ENCODE results near the gene PRKCE. TPM values are rescaled to one million over a fixed set of nuclear protein-coding genes. Genes with fewer than 3 reads are reported as not detected.
A peak's percentile ranks its signal among the peaks of the same experiment; 100 is the strongest.

Gene PRKCE
- polyA plus RNA-seq, 1 experiment, result 16.7 TPM

DNA sequence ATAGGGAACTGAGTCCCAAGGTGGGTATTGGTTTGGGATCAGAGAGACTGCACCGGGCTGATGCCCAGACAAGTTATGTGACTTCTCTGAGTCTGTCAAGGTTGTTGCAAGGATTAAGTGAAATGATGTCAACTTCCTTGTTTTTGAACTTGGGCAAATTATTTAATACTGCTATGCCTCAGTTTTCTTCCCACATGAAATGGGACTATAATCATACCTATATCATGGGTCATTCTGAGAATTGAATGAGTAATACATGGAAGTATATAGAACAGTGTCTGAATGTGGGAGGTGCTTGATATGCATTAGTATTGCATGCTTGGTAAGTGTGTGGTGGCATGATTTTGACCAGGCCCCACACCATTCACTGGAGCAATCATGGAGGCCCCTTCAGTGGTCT lies 99.0 kb downstream of the PRKCE start:
- DNase-seq (ENCODE audit: low read depth, low spot score), result no peak
- POLR2A ChIA-PET, result no interaction called here
- TF ChIP-seq, protein P1, sequence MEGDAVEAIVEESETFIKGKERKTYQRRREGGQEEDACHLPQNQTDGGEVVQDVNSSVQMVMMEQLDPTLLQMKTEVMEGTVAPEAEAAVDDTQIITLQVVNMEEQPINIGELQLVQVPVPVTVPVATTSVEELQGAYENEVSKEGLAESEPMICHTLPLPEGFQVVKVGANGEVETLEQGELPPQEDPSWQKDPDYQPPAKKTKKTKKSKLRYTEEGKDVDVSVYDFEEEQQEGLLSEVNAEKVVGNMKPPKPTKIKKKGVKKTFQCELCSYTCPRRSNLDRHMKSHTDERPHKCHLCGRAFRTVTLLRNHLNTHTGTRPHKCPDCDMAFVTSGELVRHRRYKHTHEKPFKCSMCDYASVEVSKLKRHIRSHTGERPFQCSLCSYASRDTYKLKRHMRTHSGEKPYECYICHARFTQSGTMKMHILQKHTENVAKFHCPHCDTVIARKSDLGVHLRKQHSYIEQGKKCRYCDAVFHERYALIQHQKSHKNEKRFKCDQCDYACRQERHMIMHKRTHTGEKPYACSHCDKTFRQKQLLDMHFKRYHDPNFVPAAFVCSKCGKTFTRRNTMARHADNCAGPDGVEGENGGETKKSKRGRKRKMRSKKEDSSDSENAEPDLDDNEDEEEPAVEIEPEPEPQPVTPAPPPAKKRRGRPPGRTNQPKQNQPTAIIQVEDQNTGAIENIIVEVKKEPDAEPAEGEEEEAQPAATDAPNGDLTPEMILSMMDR (IDR thresholded peaks at IDR 0.05; ENCODE audit: low read depth, low read length), result no peak
- H3K27me3 ChIP-seq (ENCODE audit: control insufficient read depth, insufficient read depth, low read length), result no peaks in the 10 kb centered on the region
- H3K4me3 ChIP-seq (ENCODE audit: low read depth, low read length), result no peak overlapping the region
- no peaks in the 10 kb centered on the region for H3K9me3 ChIP-seq (ENCODE audit: control insufficient read depth, insufficient read depth, low read length)
- H3K27ac ChIP-seq (ENCODE audit: low read depth, low read length), result no peak overlapping the region
- CTCF ChIA-PET, result no interaction called here

DNA sequence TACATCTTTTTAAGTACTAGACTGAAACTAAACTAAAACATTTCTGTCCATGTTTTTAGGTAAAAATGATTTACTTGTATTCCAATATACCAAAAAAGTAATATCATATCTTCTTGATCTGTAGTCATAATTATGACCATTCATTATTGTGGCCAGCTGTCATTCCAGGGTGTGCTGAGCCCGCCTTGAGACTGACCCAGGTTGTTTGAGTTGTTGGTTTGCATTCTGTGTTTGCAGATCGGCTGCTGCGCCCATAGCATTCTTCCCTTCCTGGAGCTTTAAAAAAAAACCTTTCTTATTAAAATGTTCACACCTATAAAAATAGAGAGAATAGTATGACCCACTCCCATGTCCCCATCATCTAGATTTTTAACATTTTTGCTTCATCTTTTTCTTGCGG lies 101.9 kb downstream of the PRKCE start:
- no peaks in the 10 kb centered on the region for H3K27me3 ChIP-seq (ENCODE audit: control insufficient read depth, insufficient read depth, low read length)
- DNase-seq (ENCODE audit: low read depth, low spot score), result no peak
- TF ChIP-seq, protein P1 (IDR thresholded peaks at IDR 0.05; ENCODE audit: low read depth, low read length), result no peak
- H3K4me3 ChIP-seq (ENCODE audit: low read depth, low read length), result no peak overlapping the region
- no peak overlapping the region for H3K27ac ChIP-seq (ENCODE audit: low read depth, low read length)
- no peaks in the 10 kb centered on the region for H3K9me3 ChIP-seq (ENCODE audit: control insufficient read depth, insufficient read depth, low read length)
- ChIA-PET CTCF (no interaction called here), POLR2A (interaction anchor here (0.5 kb wide), 1 partner anchor 90 kb away, joined by 5 read pairs; no protein-coding TSS in a partner anchor)

DNA sequence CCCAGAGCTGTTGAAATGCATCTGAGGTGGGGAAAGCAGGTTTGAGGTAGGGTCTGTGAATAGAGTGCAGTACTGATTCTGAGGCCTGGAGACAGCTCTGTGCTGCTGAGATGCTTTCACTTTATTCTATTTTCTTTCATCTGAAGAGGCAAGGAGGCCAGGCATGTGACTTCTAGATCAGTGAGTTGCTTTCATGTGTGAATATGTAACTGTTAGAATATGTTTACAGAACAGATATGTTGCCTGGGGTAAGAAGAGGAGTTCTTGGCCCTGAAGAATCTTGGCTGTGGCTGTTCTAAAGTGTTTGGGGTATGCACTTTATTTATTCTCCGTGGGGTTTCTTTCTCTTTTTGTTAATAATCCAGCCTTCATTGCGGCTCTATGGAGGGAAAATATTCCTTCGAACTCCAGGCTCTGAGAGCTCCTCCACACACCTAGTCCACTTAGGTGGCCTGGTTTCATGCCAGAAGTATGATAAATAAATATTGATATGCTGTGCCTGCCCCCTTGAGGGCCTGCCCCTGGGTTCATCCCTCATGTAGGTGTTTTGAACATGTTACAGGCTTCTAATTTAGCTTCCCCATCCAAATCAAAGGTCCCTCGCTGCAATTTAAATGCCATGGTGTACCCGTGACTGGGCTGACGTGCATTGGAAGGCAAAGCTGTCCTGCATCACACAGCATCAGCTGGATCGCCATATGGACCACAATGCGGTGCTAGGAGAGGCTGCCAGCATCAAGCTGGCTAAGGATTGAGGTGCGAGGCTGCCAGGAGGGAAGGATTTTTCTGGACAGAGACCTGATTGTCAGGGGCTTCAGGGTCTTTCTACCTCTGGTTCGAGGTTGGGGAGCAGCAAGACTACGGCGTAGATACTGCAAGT lies 102.9 kb downstream of the PRKCE start:
- POLR2A ChIA-PET, result interaction anchor here (0.5 kb wide), 1 partner anchor 91 kb away, joined by 5 read pairs; no protein-coding TSS in a partner anchor
- H3K27me3 ChIP-seq (ENCODE audit: control insufficient read depth, insufficient read depth, low read length), result no peaks in the 10 kb centered on the region
- TF ChIP-seq, protein P1 (IDR thresholded peaks at IDR 0.05; ENCODE audit: low read depth, low read length), result no peak
- CTCF ChIA-PET, result no interaction called here
- no peak for DNase-seq (ENCODE audit: low read depth, low spot score)
- H3K27ac ChIP-seq (ENCODE audit: low read depth, low read length), result no peak overlapping the region
- H3K4me3 ChIP-seq (ENCODE audit: low read depth, low read length), result no peak overlapping the region
- no peaks in the 10 kb centered on the region for H3K9me3 ChIP-seq (ENCODE audit: control insufficient read depth, insufficient read depth, low read length)

DNA sequence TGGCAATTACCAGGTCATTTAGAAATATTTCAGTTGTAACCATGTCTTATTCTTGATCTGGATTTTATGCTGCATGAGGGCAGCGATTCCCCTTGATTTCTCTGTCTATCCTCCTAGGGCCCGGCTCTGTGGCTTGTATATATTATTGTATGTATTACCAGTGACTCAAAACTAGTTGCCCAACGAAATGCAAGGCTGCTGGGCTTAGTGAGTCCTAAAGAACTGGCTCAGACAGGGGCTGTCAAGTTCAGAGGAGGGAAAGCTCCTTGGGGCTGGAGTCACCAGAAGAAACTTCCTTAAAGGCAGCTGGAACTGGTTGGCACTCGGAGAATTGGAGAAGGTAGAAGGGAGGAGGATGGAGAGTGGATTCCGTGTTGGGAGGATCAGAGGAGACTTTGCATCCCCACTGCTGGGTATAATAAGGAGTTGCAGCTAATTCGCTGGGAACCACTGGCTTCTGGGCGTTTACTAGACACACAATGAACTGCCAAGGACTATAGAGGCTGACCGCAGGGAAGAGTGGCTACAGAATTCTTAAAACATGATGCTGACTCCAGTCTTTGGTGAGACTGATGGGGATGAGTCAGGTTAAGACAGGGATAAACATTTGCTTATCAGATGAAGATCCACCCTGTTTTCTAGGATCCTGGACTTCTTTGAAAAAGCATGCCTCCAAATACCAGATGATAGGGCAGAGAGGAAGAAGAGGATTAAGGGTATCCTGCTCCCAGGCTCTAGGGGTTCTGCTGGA lies 104.3 kb downstream of the PRKCE start:
- no peaks in the 10 kb centered on the region for H3K9me3 ChIP-seq (ENCODE audit: control insufficient read depth, insufficient read depth, low read length)
- H3K27ac ChIP-seq (ENCODE audit: low read depth, low read length), result peak overlapping the region; percentile 62
- H3K27me3 ChIP-seq (ENCODE audit: control insufficient read depth, insufficient read depth, low read length), result no peaks in the 10 kb centered on the region
- CTCF ChIA-PET, result no interaction called here
- no peak overlapping the region for H3K4me3 ChIP-seq (ENCODE audit: low read depth, low read length)
- POLR2A ChIA-PET, result interaction anchor here (0.6 kb wide), 1 partner anchor 15 kb away, joined by 4 read pairs; no protein-coding TSS in a partner anchor
- no peak for DNase-seq (ENCODE audit: low read depth, low spot score)
- TF ChIP-seq, protein P1 (IDR thresholded peaks at IDR 0.05; ENCODE audit: low read depth, low read length), result no peak

DNA sequence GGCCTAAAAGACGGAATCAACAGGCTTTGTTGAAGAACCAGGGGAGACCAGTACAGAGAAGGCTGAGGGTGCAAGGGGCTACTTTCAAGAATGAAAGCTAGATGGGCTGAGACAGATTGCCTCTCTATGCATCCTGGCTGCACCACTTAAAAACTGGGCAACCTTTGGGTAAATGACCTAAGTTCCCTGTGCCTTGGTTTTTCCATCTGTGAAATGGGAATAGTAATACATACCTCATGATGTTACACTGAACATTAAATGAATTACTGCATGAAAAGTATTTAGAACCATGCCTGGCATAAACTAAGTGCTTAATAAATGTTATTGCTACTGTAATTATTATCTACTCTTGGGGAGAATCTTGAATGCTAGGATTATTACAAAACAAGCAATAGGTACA lies 106.5 kb downstream of the PRKCE start:
- Histone ChIP-seq H3K27ac (ENCODE audit: low read depth, low read length) (no peak overlapping the region), H3K4me3 (ENCODE audit: low read depth, low read length) (no peak overlapping the region), H3K27me3 (ENCODE audit: control insufficient read depth, insufficient read depth, low read length) (no peaks in the 10 kb centered on the region), H3K9me3 (ENCODE audit: control insufficient read depth, insufficient read depth, low read length) (no peaks in the 10 kb centered on the region)
- ChIA-PET POLR2A (no interaction called here), CTCF (no interaction called here)
- TF ChIP-seq, protein P1 (IDR thresholded peaks at IDR 0.05; ENCODE audit: low read depth, low read length), result no peak
- no peak for DNase-seq (ENCODE audit: low read depth, low spot score)
